HEK293 (cell line): ENCODE data around the gene MEG3.

Experiments used
- CTCF ChIA-PET: fragments of 350-600 bp; formaldehyde crosslinking; extraction: SDS; loops from one replicate; lab custom pipeline; 2021; ENCODE audit warnings: antibody characterized with exemption; lab: Yijun Ruan, JAX
- POLR2A ChIA-PET: fragments of 300-600 bp; formaldehyde crosslinking; extraction: SDS; loops from one replicate; lab custom pipeline; 2020; ENCODE audit warnings: antibody characterized with exemption, inconsistent platforms; lab: Yijun Ruan, JAX
- H3K27ac ChIP-seq: fragments of 200-500 bp; sonication (Bioruptor generic); 2 replicates; pipeline ENCODE4 v1.5.1; 2014; ENCODE audit warnings: low read depth, low read length, control low read depth, inconsistent platforms; ENCODE audit errors: extremely low read depth
- H3K36me3 ChIP-seq, 2 experiments: fragments of 200-500 bp in 1 of 2; sonication (Bioruptor generic) in 1 of 2; 1 replicate in 1 of 2; 2 replicates in 1 of 2; pipeline ENCODE4 v1.5.1; 2014 to 2017; ENCODE audit warnings: inconsistent platforms in 2 of 2, low read length in 2 of 2; ENCODE audit not compliant: control insufficient read depth in 2 of 2, insufficient read depth in 1 of 2
- H3K4me1 ChIP-seq: fragments of 200-500 bp; sonication (Bioruptor generic); 2 replicates; pipeline ENCODE4 v1.5.1; 2014; ENCODE audit warnings: mild to moderate bottlenecking, low read length, inconsistent platforms; ENCODE audit not compliant: control insufficient read depth, insufficient read depth
- H3K4me3 ChIP-seq: 2 replicates; pipeline ENCODE4 v1.5.1; 2011; ENCODE audit warnings: low read depth, mild to moderate bottlenecking, control low read depth, low read length, moderate library complexity
- H3K9me3 ChIP-seq: fragments of 200-500 bp; sonication (Bioruptor generic); 2 replicates; pipeline ENCODE4 v1.5.1; 2014; ENCODE audit warnings: low read depth, low read length, inconsistent platforms; ENCODE audit not compliant: control insufficient read depth, insufficient read depth
- HIC1 ChIP-seq: fragments of 450-650 bp; formaldehyde crosslinking; IDR thresholded peaks from 2 replicates; pipeline ENCODE4 v1.5.1; 2016; ENCODE audit warnings: missing biosample characterization, missing genetic modification characterization
- HOXA7 ChIP-seq: sonication (generic); formaldehyde crosslinking; IDR thresholded peaks from 2 replicates; pipeline ENCODE4 v1.8.1; 2022; ENCODE audit warnings: missing genetic modification reagents, borderline replicate concordance
- MEIS1 ChIP-seq: sonication (generic); formaldehyde crosslinking; IDR thresholded peaks from 2 replicates; pipeline ENCODE4 v1.8.1; 2022; ENCODE audit warnings: missing genetic modification reagents, mild to moderate bottlenecking, borderline replicate concordance
- PRDM6 ChIP-seq: fragments of 450-650 bp; formaldehyde crosslinking; IDR thresholded peaks from 2 replicates; pipeline ENCODE4 v1.5.1; 2017; ENCODE audit warnings: missing biosample characterization, missing genetic modification characterization
- SP3 ChIP-seq: fragments of 450-650 bp; formaldehyde crosslinking; IDR thresholded peaks from 2 replicates; pipeline ENCODE4 v1.5.1; 2016; ENCODE audit warnings: missing biosample characterization, missing genetic modification characterization
- ZBTB21 ChIP-seq: fragments of 450-650 bp; formaldehyde crosslinking; IDR thresholded peaks from 2 replicates; pipeline ENCODE4 v1.5.1; 2017; ENCODE audit warnings: missing biosample characterization, missing genetic modification characterization
- ZNF146 ChIP-seq: fragments of 450-650 bp; formaldehyde crosslinking; IDR thresholded peaks from 2 replicates; pipeline ENCODE4 v1.5.1; 2016; ENCODE audit warnings: missing biosample characterization, missing genetic modification characterization
- ZNF18 ChIP-seq: fragments of 450-650 bp; formaldehyde crosslinking; IDR thresholded peaks from 2 replicates; pipeline ENCODE4 v1.5.1; 2016; ENCODE audit warnings: missing biosample characterization, missing genetic modification characterization
- ZNF24 ChIP-seq: fragments of 450-650 bp; formaldehyde crosslinking; IDR thresholded peaks from 2 replicates; pipeline ENCODE4 v1.5.1; 2016; ENCODE audit warnings: missing biosample characterization, missing genetic modification characterization
- ZNF426 ChIP-seq: fragments of 450-650 bp; formaldehyde crosslinking; IDR thresholded peaks from 2 replicates; pipeline ENCODE4 v1.5.1; 2017; ENCODE audit warnings: missing biosample characterization, missing genetic modification characterization, mild to moderate bottlenecking, inconsistent platforms, moderate library complexity
- ZNF48 ChIP-seq: fragments of 450-650 bp; formaldehyde crosslinking; IDR thresholded peaks from 2 replicates; pipeline ENCODE4 v1.5.1; 2016; ENCODE audit warnings: missing biosample characterization, missing genetic modification characterization
- ZNF501 ChIP-seq: fragments of 450-650 bp; formaldehyde crosslinking; IDR thresholded peaks from 2 replicates; pipeline ENCODE4 v1.5.1; 2016; ENCODE audit warnings: missing biosample characterization, missing genetic modification characterization
- ZNF549 ChIP-seq: fragments of 450-650 bp; IDR thresholded peaks from 2 replicates; pipeline ENCODE4 v1.5.1; 2018; ENCODE audit warnings: missing biosample characterization, missing genetic modification characterization, mild to moderate bottlenecking, inconsistent platforms, moderate library complexity
- ZNF558 ChIP-seq: fragments of 450-650 bp; formaldehyde crosslinking; IDR thresholded peaks from 2 replicates; pipeline ENCODE4 v1.5.1; 2016; ENCODE audit warnings: missing biosample characterization, missing genetic modification characterization
- ZNF596 ChIP-seq: fragments of 450-650 bp; IDR thresholded peaks from 2 replicates; pipeline ENCODE4 v1.5.0; 2018; ENCODE audit warnings: missing biosample characterization, mild to moderate bottlenecking, missing genetic modification characterization, moderate library complexity
- ZNF610 ChIP-seq: fragments of 450-650 bp; formaldehyde crosslinking; IDR thresholded peaks from 2 replicates; pipeline ENCODE4 v1.5.1; 2016; ENCODE audit warnings: missing biosample characterization, missing genetic modification characterization, borderline replicate concordance
- ZSCAN4 ChIP-seq: fragments of 450-650 bp; formaldehyde crosslinking; IDR thresholded peaks from 2 replicates; pipeline ENCODE4 v1.5.1; 2017; ENCODE audit warnings: missing biosample characterization, missing genetic modification characterization

MEG3 gene

GRCh38 chr14:100903134-100903468, 77.2 kb downstream of the MEG3 start (continued):
- TF ChIP-seq MEIS1 (CRISPR knock-in tag) = no peak
- TF ChIP-seq ZNF558 (tag by site-specific recombination) = no peak
- TF ChIP-seq ZSCAN4 (tag by site-specific recombination) = no peak
- TF ChIP-seq, all 188 proteins: peak for 0

GRCh38 chr14:100903672-100904185, 77.8 kb downstream of the MEG3 start, which contains the start of gene RTL1:
RTL1 (minus strand) TSS chr14:100903722; CDS start chr14:100884788, 18,934 bp downstream.
- H3K27ac ChIP-seq = no peak within 1 kb of the TSS
- no peaks in the 10 kb centered on the region for H3K9me3 ChIP-seq
- ChIA-PET CTCF (interaction anchor here (0.6 to 0.7 kb wide), 2 partner anchors 131 to 331 kb away, joined by 3 to 4 read pairs; no protein-coding TSS in a partner anchor), POLR2A (no interaction called here)
- H3K4me1 ChIP-seq = no peaks in the 10 kb centered on the region
- H3K4me3 ChIP-seq = no peak within 1 kb of the TSS
- H3K36me3 ChIP-seq = no peaks in the 10 kb centered on the region
- TF ChIP-seq PRDM6 = no peak
- no peak for TF ChIP-seq ZNF549 (tag by site-specific recombination)
- TF ChIP-seq HOXA7 (CRISPR knock-in tag) = no peak
- no peak for TF ChIP-seq ZNF501 (tag by site-specific recombination)
- TF ChIP-seq ZNF596 (tag by site-specific recombination) = no peak
- no peak for TF ChIP-seq ZNF426 (tag by site-specific recombination)
- no peak for TF ChIP-seq ZNF48 (tag by site-specific recombination)
- no peak for TF ChIP-seq ZNF610 (tag by site-specific recombination)
- no peak for TF ChIP-seq ZBTB21
- no peak for TF ChIP-seq HIC1 (tag by site-specific recombination)
- TF ChIP-seq ZNF24 (tag by site-specific recombination) = no peak
- no peak for TF ChIP-seq ZNF146 (tag by site-specific recombination)
- no peak for TF ChIP-seq ZNF18 (tag by site-specific recombination)
- TF ChIP-seq SP3 (tag by site-specific recombination) = no peak
